Measurements from ENCODE around the gene KCNMA1. TPM values are rescaled to one million over a fixed set of nuclear protein-coding genes. Genes with fewer than 3 reads are reported as not detected.

The KCNMA1 gene
- total and polyA plus RNA-seq, 9 of the 15 experiments (the other 6 are each of a cell fraction or from before 2014, with no cell fraction given), result 0.01 to 0.95 (median 0.15) TPM; not detected in 4

- BruUV-seq (replicated peaks), result no TSS peak
- H4K20me1 ChIP-seq (replicated peaks; ENCODE audit: control insufficient read depth, insufficient read depth, low read length), result no peaks in the 10 kb centered on the region
- CTCF ChIA-PET (ENCODE audit: low intra/inter-chr PET ratio), result no interaction called here
- no peak for TF ChIP-seq U2AF2 (optimal IDR thresholded peaks at IDR 0.05; ENCODE audit: low read depth, low read length)
- TF ChIP-seq KHSRP (IDR thresholded peaks at IDR 0.05), result no peak
- TF ChIP-seq ETS2 (tag; IDR thresholded peaks at IDR 0.05; ENCODE audit: borderline replicate concordance, poor library complexity, severe bottlenecking), result no peak
- TF ChIP-seq ELF4 (CRISPR knock-in tag; IDR thresholded peaks at IDR 0.05), result no peak
- no peak for TF ChIP-seq HDAC6 (IDR thresholded peaks at IDR 0.05; ENCODE audit: low read depth, low read length)
- TF ChIP-seq HDAC2 (IDR thresholded peaks at IDR 0.05), result no peak
- TF ChIP-seq STAT5B (CRISPR knock-in tag; IDR thresholded peaks at IDR 0.05), result no peak
- TF ChIP-seq REST (IDR thresholded peaks at IDR 0.05; ENCODE audit: borderline replicate concordance), result no peak
- TF ChIP-seq REST (CRISPR knock-in tag; IDR thresholded peaks at IDR 0.05; ENCODE audit: low read depth), result no peak
- no peak for TF ChIP-seq BRCA1 (IDR thresholded peaks at IDR 0.05)
- TF ChIP-seq BRCA1 (CRISPR knock-in tag; IDR thresholded peaks at IDR 0.05), result no peak
- no peak for TF ChIP-seq HDAC1 (IDR thresholded peaks at IDR 0.05)
- no peak for TF ChIP-seq ZNF639 (CRISPR knock-in tag; conservative IDR thresholded peaks at IDR 0.05 in 1 of 2, IDR thresholded peaks at IDR 0.05 in 1 of 2)
- no peak for TF ChIP-seq SAFB2 (IDR thresholded peaks at IDR 0.05; ENCODE audit: borderline replicate concordance, low read depth, low read length, severe bottlenecking)
Observed at GRCh38 chr10:77208684-77209256, 428.8 kb downstream of the KCNMA1 start.

More at GRCh38 chr10:77208684-77209256, 428.8 kb downstream of the KCNMA1 start:
- FAIRE-seq (no peak), ATAC-seq (no peak), DNase-seq (ENCODE audit: extremely low read depth in 1 of 4, low spot score in 3 of 4) (no peak)
- Histone ChIP-seq H3K79me2 (ENCODE audit: control insufficient read depth, insufficient read depth, low read length) (no peaks in the 10 kb centered on the region), H3K9ac (ENCODE audit: insufficient read depth in 1 of 2, low read depth in 2 of 2, low read length in 2 of 2) (no peak overlapping the region), H3K9me1 (ENCODE audit: control insufficient read depth, insufficient read depth, low read length) (no peaks in the 10 kb centered on the region), H3K36me3 (ENCODE audit: control insufficient read depth, insufficient read depth, low read length) (no peaks in the 10 kb centered on the region), H3K27me3 (ENCODE audit: control insufficient read depth in 2 of 2, insufficient read depth in 2 of 2, low read length in 2 of 2) (0 out of 5 replicates have a peak, but pooled peaks cover 0 to 5% of the 10 kb centered on the region in 2 experiments), H3K27ac (ENCODE audit: extremely low read depth, low read depth, low read length) (no peak overlapping the region), H3K9me3 (replicated peaks; ENCODE audit: control insufficient read depth, insufficient read depth, low read depth, low read length) (no peaks in the 10 kb centered on the region), H2AFZ (ENCODE audit: low read depth, low read length) (no peak overlapping the region), H3K4me3 (no peak overlapping the region), H3K4me1 (replicated peaks in 1 of 2; ENCODE audit: control insufficient read depth in 2 of 2, insufficient read depth in 2 of 2, low read length in 2 of 2) (no peaks in the 10 kb centered on the region), H3K4me2 (ENCODE audit: insufficient read depth, low read length) (no peak overlapping the region)
- POLR2A ChIA-PET, result interaction anchor here (0.6 kb wide), 1 partner anchor 29 kb away, joined by 3 read pairs; no protein-coding TSS in a partner anchor
- WGBS (ENCODE audit: insufficient coverage, low coverage, missing lambda C conversion rate), result 0% methylated on average over 2 of the region's 2 CpGs
- in situ Hi-C loops (cut with MboI) (no loop called here), intact Hi-C loops (cut with micrococcal nuclease) (no loop called here)
